Progenitor cell of endocrine pancreas (in vitro differentiated cells): Measurements from ENCODE around the gene CLDN24. TPM values are rescaled to one million over a fixed set of nuclear protein-coding genes. Genes with fewer than 3 reads are reported as not detected.
A peak's percentile ranks its signal among the peaks of the same experiment; 100 is the strongest.

ENCODE experiments used
- DNase-seq: peaks from one replicate; pipeline ENCODE4 v3.0.0; 2021; ENCODE audit warnings: low spot score; ENCODE audit not compliant: unreplicated experiment
- H3K27ac Mint-ChIP-seq: 2 replicates; pipeline ENCODE4 v1.8.0; 2021; ENCODE audit warnings: mild to moderate bottlenecking, moderate library complexity, mixed read lengths
- H3K27me3 Mint-ChIP-seq: 2 replicates; pipeline ENCODE4 v1.8.0; 2021; ENCODE audit warnings: mixed read lengths
- H3K36me3 Mint-ChIP-seq: 2 replicates; pipeline ENCODE4 v1.8.0; 2022; ENCODE audit warnings: mixed read lengths; ENCODE audit not compliant: insufficient read depth
- H3K4me1 Mint-ChIP-seq: 2 replicates; pipeline ENCODE4 v1.8.0; 2021; ENCODE audit warnings: low read depth, mixed read lengths
- H3K4me3 Mint-ChIP-seq: 2 replicates; pipeline ENCODE4 v1.8.0; 2021; ENCODE audit warnings: low read depth, mild to moderate bottlenecking, moderate library complexity, mixed read lengths
- H3K9me3 Mint-ChIP-seq: 2 replicates; pipeline ENCODE4 v1.8.0; 2021; ENCODE audit warnings: low read depth, mixed read lengths
- total RNA-seq: library from RNA; stranded (reverse); gene quantifications from 2 replicates; pipeline ENCODE4 v1.2.1, GENCODE V29; 2021
- TF ChIP-seq, protein P1 (sequence below): fragments of 200-600 bp; sonication (generic); IDR thresholded peaks from one replicate; pipeline ENCODE4 v1.5.0; 2021; ENCODE audit warnings: antibody characterized with exemption, mild to moderate bottlenecking; ENCODE audit not compliant: unreplicated experiment

CLDN24 gene
- total RNA-seq, 1 donor from 2014 or later = not detected

DNA sequence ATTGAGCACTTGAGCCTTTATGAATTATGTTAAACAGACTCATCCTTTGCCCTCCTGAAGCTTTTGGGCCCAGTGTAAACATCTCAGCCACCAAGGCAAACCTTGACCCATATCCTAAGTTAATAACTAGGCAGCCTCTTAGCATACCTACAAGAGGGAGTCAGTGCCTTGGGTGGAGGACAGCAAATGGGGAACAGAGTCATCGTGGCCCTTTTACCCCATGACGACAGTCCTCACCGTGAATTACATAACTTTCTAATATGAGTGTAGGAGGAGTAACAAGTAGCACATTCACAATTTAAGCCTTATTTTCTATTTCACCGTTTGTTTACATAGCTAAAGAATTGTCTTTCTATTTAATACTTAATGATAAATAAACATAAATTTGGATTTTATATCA, 18.9 kb downstream of the CLDN24 start:
- Mint-ChIP-seq H3K27me3 (no peaks in the 10 kb centered on the region), H3K9me3 (peaks cover 6% of the 10 kb centered on the region), H3K36me3 (peaks cover 40% of the 10 kb centered on the region), H3K4me3 (no peak overlapping the region), H3K4me1 (peaks cover 19% of the 10 kb centered on the region), H3K27ac (no peak overlapping the region)
- TF ChIP-seq, protein P1, sequence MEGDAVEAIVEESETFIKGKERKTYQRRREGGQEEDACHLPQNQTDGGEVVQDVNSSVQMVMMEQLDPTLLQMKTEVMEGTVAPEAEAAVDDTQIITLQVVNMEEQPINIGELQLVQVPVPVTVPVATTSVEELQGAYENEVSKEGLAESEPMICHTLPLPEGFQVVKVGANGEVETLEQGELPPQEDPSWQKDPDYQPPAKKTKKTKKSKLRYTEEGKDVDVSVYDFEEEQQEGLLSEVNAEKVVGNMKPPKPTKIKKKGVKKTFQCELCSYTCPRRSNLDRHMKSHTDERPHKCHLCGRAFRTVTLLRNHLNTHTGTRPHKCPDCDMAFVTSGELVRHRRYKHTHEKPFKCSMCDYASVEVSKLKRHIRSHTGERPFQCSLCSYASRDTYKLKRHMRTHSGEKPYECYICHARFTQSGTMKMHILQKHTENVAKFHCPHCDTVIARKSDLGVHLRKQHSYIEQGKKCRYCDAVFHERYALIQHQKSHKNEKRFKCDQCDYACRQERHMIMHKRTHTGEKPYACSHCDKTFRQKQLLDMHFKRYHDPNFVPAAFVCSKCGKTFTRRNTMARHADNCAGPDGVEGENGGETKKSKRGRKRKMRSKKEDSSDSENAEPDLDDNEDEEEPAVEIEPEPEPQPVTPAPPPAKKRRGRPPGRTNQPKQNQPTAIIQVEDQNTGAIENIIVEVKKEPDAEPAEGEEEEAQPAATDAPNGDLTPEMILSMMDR = no peak
- no peak for DNase-seq

DNA sequence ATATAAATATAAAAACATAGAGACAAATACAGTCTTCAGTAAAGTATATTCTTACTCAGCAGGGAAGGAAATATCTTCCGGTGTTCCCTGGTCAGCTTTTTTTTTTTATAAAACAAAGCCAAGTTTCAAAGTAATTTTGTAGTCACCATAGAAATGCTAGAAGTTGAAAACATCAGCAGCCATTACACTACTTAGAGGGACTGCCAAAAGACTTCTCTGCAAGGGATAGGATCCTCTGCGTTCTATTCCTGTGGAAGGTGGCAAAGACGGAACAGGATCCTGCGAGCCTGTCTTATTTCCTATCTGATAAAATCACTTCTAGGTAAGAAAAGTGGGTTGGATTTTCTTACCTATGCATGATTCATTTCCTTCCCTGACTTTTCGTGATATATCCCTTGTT, 21.6 kb downstream of the CLDN24 start:
- Mint-ChIP-seq H3K27me3 (no peaks in the 10 kb centered on the region), H3K9me3 (peaks cover 6% of the 10 kb centered on the region), H3K36me3 (peaks cover 38% of the 10 kb centered on the region), H3K27ac (no peak overlapping the region), H3K4me3 (no peak overlapping the region), H3K4me1 (peaks cover 19% of the 10 kb centered on the region)
- TF ChIP-seq, protein P1 = no peak
- DNase-seq = no peak

DNA sequence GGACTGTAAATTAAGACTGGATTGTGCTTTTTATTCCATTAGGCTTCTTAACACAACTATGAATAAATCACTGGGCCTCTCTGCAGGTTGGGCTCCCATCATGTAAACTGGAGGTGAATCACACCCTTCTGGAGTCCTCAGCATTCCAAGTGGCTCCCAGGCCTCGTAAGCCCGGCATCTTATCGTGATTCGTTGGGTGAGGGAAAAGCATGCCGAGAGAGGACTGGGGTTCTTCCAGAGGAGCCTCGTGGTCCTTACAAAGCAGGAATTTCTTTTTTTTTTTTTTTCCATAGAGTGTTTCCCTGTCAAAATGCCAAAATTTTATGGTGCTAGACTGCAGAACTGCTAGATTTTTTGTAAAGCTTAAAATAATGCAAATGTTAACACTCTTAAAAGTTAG, 22.2 kb downstream of the CLDN24 start:
- TF ChIP-seq, protein P1 = no peak
- no peak overlapping the region for H3K27ac Mint-ChIP-seq
- no peaks in the 10 kb centered on the region for H3K27me3 Mint-ChIP-seq
- H3K4me1 Mint-ChIP-seq = peaks cover 25% of the 10 kb centered on the region
- H3K4me3 Mint-ChIP-seq = no peak overlapping the region
- no peak for DNase-seq
- peaks cover 5% of the 10 kb centered on the region for H3K9me3 Mint-ChIP-seq
- peaks cover 40% of the 10 kb centered on the region for H3K36me3 Mint-ChIP-seq

DNA sequence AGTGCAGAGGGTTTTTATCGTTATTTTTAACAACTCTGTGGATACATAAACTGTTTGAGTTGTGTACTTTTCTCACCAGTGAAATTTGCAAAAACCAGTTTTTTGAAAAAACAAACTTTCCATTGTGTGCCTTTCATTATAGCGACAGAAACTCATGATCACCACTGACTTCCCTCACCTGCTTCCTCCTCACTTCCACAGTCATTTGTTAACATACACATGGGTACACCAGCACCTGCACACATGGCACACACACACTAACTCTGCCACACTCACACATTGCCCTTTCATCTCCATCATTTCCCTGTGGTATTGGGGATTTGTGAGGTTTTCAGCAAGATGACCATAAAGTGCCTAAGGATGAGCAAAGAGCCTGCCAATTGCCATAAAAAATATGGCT, 22.8 kb downstream of the CLDN24 start:
- DNase-seq = no peak
- H3K4me3 Mint-ChIP-seq = no peak overlapping the region
- peak overlapping the region; percentile 21 for H3K27ac Mint-ChIP-seq
- H3K4me1 Mint-ChIP-seq = peaks cover 26% of the 10 kb centered on the region
- no peaks in the 10 kb centered on the region for H3K27me3 Mint-ChIP-seq
- peaks cover 39% of the 10 kb centered on the region for H3K36me3 Mint-ChIP-seq
- no peaks in the 10 kb centered on the region for H3K9me3 Mint-ChIP-seq
- TF ChIP-seq, protein P1 = no peak

DNA sequence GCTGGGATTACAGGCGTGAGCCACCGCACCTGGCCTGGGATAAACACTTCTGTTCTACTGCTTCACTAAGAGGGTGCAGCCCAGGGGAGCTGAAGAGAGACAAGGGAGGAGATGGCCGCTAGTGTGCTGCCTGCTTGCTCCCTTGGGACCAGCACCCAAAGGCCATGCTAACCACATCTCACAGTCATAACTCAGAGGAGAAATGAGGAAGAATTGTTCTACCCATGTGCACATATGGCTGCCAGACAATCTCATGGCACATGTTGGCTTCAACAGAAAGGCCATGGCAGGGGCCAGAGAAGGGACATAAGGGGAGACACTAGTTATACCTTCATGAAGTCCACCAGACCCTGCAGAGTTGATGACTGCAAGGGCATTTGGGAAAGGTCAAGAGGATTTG, 24.6 kb downstream of the CLDN24 start:
- TF ChIP-seq, protein P1 = no peak
- no peak overlapping the region for H3K27ac Mint-ChIP-seq
- H3K4me1 Mint-ChIP-seq = peaks cover 25% of the 10 kb centered on the region
- no peak overlapping the region for H3K4me3 Mint-ChIP-seq
- H3K9me3 Mint-ChIP-seq = no peaks in the 10 kb centered on the region
- H3K27me3 Mint-ChIP-seq = no peaks in the 10 kb centered on the region
- peaks cover 35% of the 10 kb centered on the region for H3K36me3 Mint-ChIP-seq
- no peak for DNase-seq
